ENCODE data around the gene PIMREG.
A peak's percentile ranks its signal among the peaks of the same experiment; 100 is the strongest.

The PIMREG gene

GRCh38 chr17:6427279-6427781, 16.9 kb upstream of the PIMREG start:
- no peak overlapping the region for H3K4me3 ChIP-seq (ENCODE audit: low read depth, low read length)
- no peak for TF ChIP-seq CTCF (IDR thresholded peaks at IDR 0.05; ENCODE audit: low read depth, low read length)

GRCh38 chr17:6428207-6428965, 15.9 kb upstream of the PIMREG start:
- no peak overlapping the region for H3K4me3 ChIP-seq (ENCODE audit: low read depth, low read length)
- no peak for TF ChIP-seq CTCF (IDR thresholded peaks at IDR 0.05; ENCODE audit: low read depth, low read length)

- TF ChIP-seq CTCF (IDR thresholded peaks at IDR 0.05; ENCODE audit: low read depth, low read length), result no peak
- H3K4me3 ChIP-seq (ENCODE audit: low read depth, low read length), result no peak overlapping the region
These were observed 15.0 kb upstream of the PIMREG start for GRCh38 chr17:6429266-6429665.

- no peak overlapping the region for H3K4me3 ChIP-seq (ENCODE audit: low read depth, low read length)
- TF ChIP-seq CTCF (IDR thresholded peaks at IDR 0.05; ENCODE audit: low read depth, low read length), result peak; percentile 29; the same call in 1 of the 2 replicates
These were observed 13.5 kb upstream of the PIMREG start for GRCh38 chr17:6430769-6431168.

GRCh38 chr17:6435051-6435450, 9.2 kb upstream of the PIMREG start, which contains the start of gene AIPL1:
TSS of gene AIPL1 (minus strand) at chr17:6435121. CDS start at chr17:6435104, 17 bp downstream.
- no peak for TF ChIP-seq CTCF (IDR thresholded peaks at IDR 0.05; ENCODE audit: low read depth, low read length)
- no peak within 1 kb of the TSS for H3K4me3 ChIP-seq (ENCODE audit: low read depth, low read length)

GRCh38 chr17:6435968-6436367, 8.3 kb upstream of the PIMREG start:
- peak; percentile 87 for TF ChIP-seq CTCF (IDR thresholded peaks at IDR 0.05; ENCODE audit: low read depth, low read length)

GRCh38 chr17:6437466-6437865, 6.8 kb upstream of the PIMREG start:
- H3K4me3 ChIP-seq (ENCODE audit: low read depth, low read length), result no peak overlapping the region
- TF ChIP-seq CTCF (IDR thresholded peaks at IDR 0.05; ENCODE audit: low read depth, low read length), result no peak

More at GRCh38 chr17:6435968-6436367, 8.3 kb upstream of the PIMREG start:
- H3K4me3 ChIP-seq (ENCODE audit: low read depth, low read length), result no peak overlapping the region

Data from WI38 (cell line).